ENCODE measurements around the gene XRCC5.

DNA sequence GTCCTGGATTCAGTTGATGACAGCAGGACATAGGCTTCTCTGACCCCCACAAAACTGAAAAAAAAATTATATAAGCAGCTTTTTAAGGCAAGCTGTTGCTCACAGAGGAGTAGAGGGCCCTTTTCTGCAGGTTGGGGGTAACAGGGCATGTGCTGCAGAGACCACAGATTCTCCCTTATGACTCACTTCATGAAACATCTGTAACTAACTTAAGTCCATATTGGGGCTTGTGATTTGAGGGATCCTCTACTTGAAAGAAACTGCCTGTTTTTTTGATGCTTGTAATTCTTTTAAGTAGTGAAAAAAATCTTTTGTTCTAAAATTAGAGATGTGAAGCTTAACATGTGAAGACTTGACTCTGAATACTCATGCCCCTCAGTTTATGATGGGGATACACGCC lies 33.4 kb downstream of the XRCC5 start:
- TF ChIP-seq HOXA7 (CRISPR knock-in tag; IDR thresholded peaks at IDR 0.05; ENCODE audit: borderline replicate concordance) (no peak), ZNF221 (tag by site-specific recombination; IDR thresholded peaks at IDR 0.05; ENCODE audit: borderline replicate concordance) (no peak), ZNF248 (tag by site-specific recombination; IDR thresholded peaks at IDR 0.05) (no peak), PRDM2 (tag by site-specific recombination; IDR thresholded peaks at IDR 0.05; ENCODE audit: borderline replicate concordance) (no peak), ZNF433 (tag by site-specific recombination; IDR thresholded peaks at IDR 0.05; ENCODE audit: low read depth) (no peak)

Measured in HEK293 (cell line).